Suppressor macrophage treated with lipopolysaccharide for 4 hours (primary cell): ENCODE measurements around the gene FFAR3.

Source experiments
- DNase-seq: peaks from one replicate; pipeline ENCODE4 v3.0.0-alpha.2; 2020

FFAR3 gene, protein sequence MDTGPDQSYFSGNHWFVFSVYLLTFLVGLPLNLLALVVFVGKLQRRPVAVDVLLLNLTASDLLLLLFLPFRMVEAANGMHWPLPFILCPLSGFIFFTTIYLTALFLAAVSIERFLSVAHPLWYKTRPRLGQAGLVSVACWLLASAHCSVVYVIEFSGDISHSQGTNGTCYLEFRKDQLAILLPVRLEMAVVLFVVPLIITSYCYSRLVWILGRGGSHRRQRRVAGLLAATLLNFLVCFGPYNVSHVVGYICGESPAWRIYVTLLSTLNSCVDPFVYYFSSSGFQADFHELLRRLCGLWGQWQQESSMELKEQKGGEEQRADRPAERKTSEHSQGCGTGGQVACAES

GRCh38 chr19:35357867-35358573, at the start of gene FFAR3:
FFAR3 (plus strand) TSS chr19:35358460; CDS start chr19:35358891, 431 bp downstream.
- peak; percentile 90 for DNase-seq

DNA sequence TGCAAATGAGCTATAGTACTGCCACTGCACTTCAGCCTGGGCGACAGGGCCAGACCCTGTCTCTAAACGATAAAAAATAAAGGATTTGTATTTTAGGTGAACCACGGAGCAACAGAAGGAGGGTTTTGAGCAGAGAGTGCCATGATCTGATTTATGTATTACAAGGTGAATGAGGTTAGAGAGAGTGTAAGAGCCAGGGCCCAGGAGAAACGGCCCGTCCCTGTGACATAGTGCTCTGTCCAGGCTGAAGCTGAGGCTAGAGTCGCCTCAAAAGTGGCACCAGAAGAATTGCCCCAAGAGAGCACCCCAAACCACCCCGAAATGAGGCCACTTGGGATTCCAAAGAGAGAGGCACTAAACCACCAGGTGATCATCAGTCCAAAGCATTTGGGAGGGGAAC, 49.4 kb upstream of the FFAR3 start:
- DNase-seq, result no peak

DNA sequence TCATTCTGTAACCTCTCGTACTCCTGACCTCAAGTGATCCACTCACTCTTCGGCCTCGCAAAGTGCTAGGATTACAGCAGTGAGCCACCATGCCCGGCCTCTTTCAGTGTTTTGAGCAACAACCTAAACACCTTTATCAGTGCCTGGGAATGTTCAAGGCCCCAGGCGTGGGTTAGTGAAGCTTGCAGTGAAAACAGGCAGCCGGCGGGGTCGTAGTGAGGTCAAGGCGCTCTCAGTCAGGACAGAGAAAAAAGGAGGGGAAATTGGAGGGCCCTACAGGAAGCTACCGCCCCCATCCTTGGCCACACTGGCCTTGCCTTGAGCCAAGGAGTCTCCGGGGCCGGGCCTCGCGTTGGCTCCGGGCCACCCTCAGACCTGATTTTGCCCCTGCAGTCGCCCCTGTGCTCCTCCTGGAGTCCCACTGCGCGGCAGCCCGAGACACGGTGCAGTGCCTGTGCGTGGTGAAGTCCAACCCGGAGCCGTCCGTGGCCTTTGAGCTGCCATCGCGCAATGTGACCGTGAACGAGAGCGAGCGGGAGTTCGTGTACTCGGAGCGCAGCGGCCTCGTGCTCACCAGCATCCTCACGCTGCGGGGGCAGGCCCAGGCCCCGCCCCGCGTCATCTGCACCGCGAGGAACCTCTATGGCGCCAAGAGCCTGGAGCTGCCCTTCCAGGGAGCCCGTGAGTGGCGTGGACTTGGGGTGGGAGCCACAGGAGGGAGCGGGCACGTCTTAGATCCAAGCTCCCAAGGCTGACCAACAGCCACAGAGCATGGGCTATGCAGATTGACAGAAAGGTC, 48.6 kb upstream of the FFAR3 start:
- no peak for DNase-seq

- DNase-seq, result no peak
Measured at GRCh38 chr19:35310331-35310730, 47.9 kb upstream of the FFAR3 start.

DNA sequence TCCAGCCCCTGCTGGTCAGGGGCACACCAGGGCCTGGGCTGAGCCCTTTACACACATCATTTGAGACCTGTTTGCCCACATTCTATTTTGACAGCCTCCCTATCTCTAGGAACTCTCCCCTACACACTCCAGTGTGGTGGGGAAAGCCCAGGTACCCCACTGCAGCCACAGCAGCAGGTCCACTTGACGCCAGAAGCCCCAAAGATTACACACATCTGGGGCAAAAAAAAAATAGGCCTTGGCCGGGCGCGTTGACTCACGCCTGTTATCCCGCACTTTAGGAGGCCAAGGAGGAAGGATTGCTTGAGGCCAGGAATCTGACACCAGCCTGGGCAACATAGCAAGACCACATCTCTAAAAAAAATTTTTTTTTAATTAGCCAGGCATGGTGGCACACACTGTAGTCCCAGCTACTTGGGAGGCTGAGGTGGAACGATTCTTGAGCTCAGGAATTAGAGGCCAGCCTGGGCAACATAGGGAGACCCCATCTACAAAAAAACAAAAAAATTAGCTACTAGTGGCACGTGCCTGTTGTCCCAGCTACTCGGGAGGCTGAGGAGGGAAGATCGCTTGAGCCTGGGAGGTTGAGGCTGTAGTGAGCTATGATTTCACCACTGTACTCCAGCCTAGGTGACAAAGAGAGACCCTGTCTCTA, 47.3 kb upstream of the FFAR3 start:
- no peak for DNase-seq

- no peak for DNase-seq
Measured at GRCh38 chr19:35311901-35312665, 46.2 kb upstream of the FFAR3 start.

GRCh38 chr19:35313587-35313986, 44.7 kb upstream of the FFAR3 start:
- no peak for DNase-seq

- DNase-seq, result no peak
Measured at GRCh38 chr19:35314031-35314430, 44.2 kb upstream of the FFAR3 start.

- no peak for DNase-seq
Measured at GRCh38 chr19:35314858-35315470, 43.3 kb upstream of the FFAR3 start.

- no peak for DNase-seq
Measured at GRCh38 chr19:35315883-35316282, 42.4 kb upstream of the FFAR3 start.

GRCh38 chr19:35316560-35316959, 41.7 kb upstream of the FFAR3 start:
- DNase-seq, result no peak

GRCh38 chr19:35317464-35318043, 40.7 kb upstream of the FFAR3 start:
- DNase-seq, result peak; percentile 63

DNA sequence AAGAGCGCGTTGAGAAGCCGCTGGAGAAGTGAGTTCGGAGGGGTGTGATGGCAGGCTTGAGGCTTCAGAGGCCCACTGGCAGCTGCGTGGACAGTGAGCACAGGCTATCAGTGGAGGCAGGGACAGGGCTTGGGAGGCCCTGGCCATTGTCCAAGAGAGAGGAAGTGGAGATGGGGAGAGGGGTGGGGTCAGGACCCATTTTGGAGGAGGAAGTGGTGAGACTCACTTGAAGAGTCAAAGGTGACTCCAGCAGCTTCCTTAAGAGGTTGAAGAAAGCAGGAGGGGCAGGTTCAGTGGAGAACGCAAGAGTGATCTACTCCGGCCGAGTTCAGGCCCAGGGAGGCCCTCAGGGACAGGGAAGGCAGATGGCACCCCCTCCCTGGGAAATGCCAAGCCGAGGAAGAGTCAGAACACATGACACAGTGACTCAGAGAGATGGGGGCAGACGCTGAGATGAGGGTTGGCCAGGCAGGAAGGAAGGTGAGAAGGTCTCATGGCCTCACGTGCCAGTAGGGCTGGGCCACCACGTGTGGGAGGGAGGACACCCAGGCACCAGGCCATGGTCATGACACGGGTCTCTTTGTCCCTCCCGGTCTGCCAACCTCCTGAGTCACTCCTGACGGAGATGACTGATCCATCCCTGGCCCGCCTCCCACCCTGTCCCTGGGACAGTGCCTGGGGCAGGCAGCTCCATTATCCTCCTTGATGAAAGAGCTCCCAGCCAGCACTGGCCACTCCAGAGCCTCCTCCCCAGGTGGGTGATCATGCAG, 39.4 kb upstream of the FFAR3 start:
- DNase-seq, result peak; percentile 95

GRCh38 chr19:35320065-35320713, 38.1 kb upstream of the FFAR3 start:
- DNase-seq, result peak; percentile 71

- no peak for DNase-seq
Measured at GRCh38 chr19:35321291-35321690, 37.0 kb upstream of the FFAR3 start.

DNA sequence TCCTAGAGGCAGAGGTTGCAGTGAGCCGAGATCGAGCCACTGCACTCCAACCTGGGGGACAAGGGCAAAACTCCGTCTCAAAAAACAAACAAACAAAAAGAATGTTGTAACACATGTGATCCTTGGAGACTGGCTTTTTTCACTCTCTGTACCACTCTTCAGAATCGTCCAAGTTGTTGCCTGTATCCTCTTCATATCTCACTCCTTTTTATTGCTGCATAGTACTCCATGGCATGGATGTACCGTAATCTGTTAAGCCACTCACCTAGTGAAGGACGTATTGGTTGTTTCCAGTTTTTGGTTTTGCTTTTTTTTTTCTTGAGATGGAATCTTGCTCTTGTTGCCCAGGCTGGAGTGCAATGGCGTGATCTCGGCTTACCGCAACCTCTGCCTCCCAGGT, 36.2 kb upstream of the FFAR3 start:
- DNase-seq, result no peak

GRCh38 chr19:35327642-35328041, 30.6 kb upstream of the FFAR3 start:
- DNase-seq, result no peak

DNA sequence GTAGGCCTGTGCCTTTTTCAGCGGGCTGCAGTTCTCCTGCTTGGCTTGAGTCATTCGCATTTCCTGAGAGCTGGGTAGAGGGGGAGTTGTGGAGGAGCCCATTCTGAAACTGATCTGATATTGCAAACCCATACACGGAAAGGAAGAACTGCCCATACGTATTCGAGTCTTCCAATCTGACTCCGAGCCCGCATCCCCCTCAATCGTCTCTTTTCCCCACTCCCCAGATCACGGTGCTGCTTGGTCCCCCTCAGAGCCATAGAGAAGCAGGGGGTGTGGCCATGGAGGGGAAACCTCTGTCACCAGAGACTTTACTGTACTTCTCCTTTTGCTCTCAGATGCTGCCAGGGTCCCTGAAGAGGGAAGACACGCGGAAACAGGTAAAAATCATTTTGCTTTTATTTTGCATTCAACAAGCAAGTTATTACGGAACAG, 29.4 kb upstream of the FFAR3 start, which contains the start of gene CD22:
TSS of gene CD22 (plus strand) at position 337 of the 435 bp plus-strand sequence. CDS start 2,854 bp downstream, outside the sequence.
- DNase-seq, result peak; percentile 25

GRCh38 chr19:35329323-35329722, 28.9 kb upstream of the FFAR3 start:
- DNase-seq, result no peak

- DNase-seq, result no peak
Measured at GRCh38 chr19:35330475-35330874, 27.8 kb upstream of the FFAR3 start.
